IMR-90 (cell line): ENCODE measurements around the gene HOXC5.
"Not testable (repeated sequence)": the region's sequence is repeated elsewhere in the genome, so short reads cannot be mapped to it uniquely, and the experiment has no call there.

Experiments
- BHLHE40 ChIP-seq: fragments of 150-350 bp; IDR thresholded peaks from 2 replicates; pipeline ENCODE4 v1.6.1; 2016; ENCODE audit warnings: mild to moderate bottlenecking, low read depth, low read length
- MAZ ChIP-seq: IDR thresholded peaks from 2 replicates; pipeline ENCODE4 v1.6.1; 2012; ENCODE audit warnings: low read depth, mild to moderate bottlenecking, low read length, improper control_type of control experiment, moderate library complexity, borderline replicate concordance
- POLR2A ChIP-seq: IDR thresholded peaks from 2 replicates; pipeline ENCODE4 v1.6.1; 2012; ENCODE audit warnings: mild to moderate bottlenecking, low read depth, low read length
- TF ChIP-seq, protein P1 (sequence below): conservative IDR thresholded peaks from 2 replicates; pipeline ENCODE4 v1.5.1; 2012; ENCODE audit warnings: mild to moderate bottlenecking, low read depth, low read length, improper control_type of control experiment
- TF ChIP-seq, protein P2 (sequence below): fragments of 150-350 bp; IDR thresholded peaks from 2 replicates; pipeline ENCODE4 v1.6.1; 2016; ENCODE audit warnings: low read depth, mild to moderate bottlenecking, low read length, moderate library complexity, borderline replicate concordance

DNA sequence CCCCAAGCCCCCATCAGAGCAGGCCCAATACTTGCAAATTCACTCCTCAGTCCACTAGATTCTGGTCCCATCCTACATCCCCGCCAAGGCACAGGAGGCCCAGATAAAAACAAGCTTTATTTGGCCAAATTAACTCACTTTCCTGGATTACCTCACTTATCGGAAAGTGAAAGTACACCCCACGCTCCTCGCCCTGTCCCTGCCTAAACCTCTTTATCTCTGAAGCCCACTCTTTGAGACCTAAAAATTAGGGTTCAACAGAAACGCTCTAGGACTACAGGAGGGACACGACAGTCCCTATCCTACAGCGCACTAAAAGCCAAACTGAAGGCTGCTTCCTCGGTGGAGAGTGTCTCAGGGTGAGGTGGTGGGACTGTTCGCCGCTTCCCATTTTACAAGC, 45.0 kb downstream of the HOXC5 start:
- TF ChIP-seq, protein P1, sequence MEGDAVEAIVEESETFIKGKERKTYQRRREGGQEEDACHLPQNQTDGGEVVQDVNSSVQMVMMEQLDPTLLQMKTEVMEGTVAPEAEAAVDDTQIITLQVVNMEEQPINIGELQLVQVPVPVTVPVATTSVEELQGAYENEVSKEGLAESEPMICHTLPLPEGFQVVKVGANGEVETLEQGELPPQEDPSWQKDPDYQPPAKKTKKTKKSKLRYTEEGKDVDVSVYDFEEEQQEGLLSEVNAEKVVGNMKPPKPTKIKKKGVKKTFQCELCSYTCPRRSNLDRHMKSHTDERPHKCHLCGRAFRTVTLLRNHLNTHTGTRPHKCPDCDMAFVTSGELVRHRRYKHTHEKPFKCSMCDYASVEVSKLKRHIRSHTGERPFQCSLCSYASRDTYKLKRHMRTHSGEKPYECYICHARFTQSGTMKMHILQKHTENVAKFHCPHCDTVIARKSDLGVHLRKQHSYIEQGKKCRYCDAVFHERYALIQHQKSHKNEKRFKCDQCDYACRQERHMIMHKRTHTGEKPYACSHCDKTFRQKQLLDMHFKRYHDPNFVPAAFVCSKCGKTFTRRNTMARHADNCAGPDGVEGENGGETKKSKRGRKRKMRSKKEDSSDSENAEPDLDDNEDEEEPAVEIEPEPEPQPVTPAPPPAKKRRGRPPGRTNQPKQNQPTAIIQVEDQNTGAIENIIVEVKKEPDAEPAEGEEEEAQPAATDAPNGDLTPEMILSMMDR: not testable (repeated sequence)
- TF ChIP-seq POLR2A, BHLHE40, MAZ: not testable (repeated sequence)
- TF ChIP-seq, protein P2, sequence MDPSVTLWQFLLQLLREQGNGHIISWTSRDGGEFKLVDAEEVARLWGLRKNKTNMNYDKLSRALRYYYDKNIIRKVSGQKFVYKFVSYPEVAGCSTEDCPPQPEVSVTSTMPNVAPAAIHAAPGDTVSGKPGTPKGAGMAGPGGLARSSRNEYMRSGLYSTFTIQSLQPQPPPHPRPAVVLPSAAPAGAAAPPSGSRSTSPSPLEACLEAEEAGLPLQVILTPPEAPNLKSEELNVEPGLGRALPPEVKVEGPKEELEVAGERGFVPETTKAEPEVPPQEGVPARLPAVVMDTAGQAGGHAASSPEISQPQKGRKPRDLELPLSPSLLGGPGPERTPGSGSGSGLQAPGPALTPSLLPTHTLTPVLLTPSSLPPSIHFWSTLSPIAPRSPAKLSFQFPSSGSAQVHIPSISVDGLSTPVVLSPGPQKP: not testable (repeated sequence)
